HCT116 (cell line): ENCODE data around the gene FAM50A. TPM values are rescaled to one million over a fixed set of nuclear protein-coding genes. Genes with fewer than 3 reads are reported as not detected.

Source experiments
- ATAC-seq: fragments of 200-7000 bp; cut with Tn5 transposase; 2 replicates; pipeline ENCODE4 v1.9.1; 2020; ENCODE audit warnings: mild to moderate bottlenecking, moderate library complexity
- BruUV-seq: library from RNA; stranded (reverse); fragments of 400-500 nt; replicated peaks from 2 replicates; lab custom pipeline; 2021; lab: Mats Ljungman, UMichigan
- CTCF ChIA-PET: fragments of 300-600 bp; sonication (Branson Sonifier 250); formaldehyde crosslinking; loops from one replicate; lab custom pipeline; 2021; ENCODE audit warnings: antibody characterized with exemption; lab: Charles Lee
- POLR2A ChIA-PET: fragments of 300-600, 350-600 bp; sonication (Branson Sonifier 250); formaldehyde crosslinking; loops from one replicate; lab custom pipeline; 2021; ENCODE audit warnings: antibody characterized with exemption; lab: Charles Lee
- RAD21 ChIA-PET, 2 experiments: fragments of 300-600 bp; sonication (Branson Sonifier 250); formaldehyde crosslinking; loops; one replicate each; lab custom pipeline; 2023; ENCODE audit warnings: low total read pairs in 2 of 2; ENCODE audit not compliant: uncharacterized antibody in 2 of 2, unreplicated experiment in 2 of 2, low non-redundant PET in 1 of 2; lab: Charles Lee
- DNase-seq: peaks from one replicate; pipeline ENCODE4 v3.0.0-alpha.2; 2010; ENCODE audit warnings: low read depth, low spot score
- H2AFZ ChIP-seq: fragments of 200-600 bp; shearing (Covaris generic), sonication (generic); 2 replicates; pipeline ENCODE4 v1.6.1; 2017; ENCODE audit warnings: low read depth, mixed run types, mixed read lengths, antibody characterized with exemption, low read length; ENCODE audit not compliant: poor library complexity, severe bottlenecking
- H3K27ac ChIP-seq: 2 replicates; pipeline ENCODE4 v1.5.1; 2012; ENCODE audit warnings: low read depth, low read length
- H3K27me3 ChIP-seq: fragments of 200-600 bp; sonication (generic); 2 replicates; pipeline ENCODE4 v1.6.1; 2016; ENCODE audit warnings: mixed run types, low read length, mixed read lengths; ENCODE audit not compliant: insufficient read depth
- H3K36me3 ChIP-seq, 2 experiments: fragments of 200-500 bp in 1 of 2; fragments of 200-600 bp in 1 of 2; sonication (Bioruptor generic) in 1 of 2; sonication (generic) in 1 of 2; 2 replicates each; pipeline versions ENCODE4 v1.5.1 to v1.6.1; 2014 to 2016; ENCODE audit warnings: low read length in 2 of 2, inconsistent platforms in 1 of 2, mixed read lengths in 1 of 2, mixed run types in 1 of 2; ENCODE audit not compliant: insufficient read depth in 2 of 2, control insufficient read depth in 1 of 2
- H3K4me1 ChIP-seq, 2 experiments: fragments of 200-600 bp in 1 of 2; sonication (generic) in 1 of 2; 2 replicates each; pipeline versions ENCODE4 v1.5.1 to v1.6.1; 2012 to 2017; ENCODE audit warnings: low read length in 2 of 2, inconsistent platforms in 1 of 2, mild to moderate bottlenecking in 1 of 2, mixed read lengths in 1 of 2, mixed run types in 1 of 2, moderate library complexity in 1 of 2; ENCODE audit not compliant: insufficient read depth in 2 of 2, control insufficient read depth in 1 of 2
- H3K4me2 ChIP-seq: fragments of 200-600 bp; sonication (generic); 2 replicates; pipeline ENCODE4 v1.6.1; 2017; ENCODE audit warnings: mixed run types, low read length, mixed read lengths
- H3K4me3 ChIP-seq, 2 experiments: fragments of 200-600 bp in 1 of 2; sonication (generic) in 1 of 2; replicated peaks in 1 of 2; 2 replicates each; pipeline ENCODE4 v1.5.1; 2011 to 2016; ENCODE audit warnings: low read length in 2 of 2, control low read depth in 1 of 2, low read depth in 1 of 2, mild to moderate bottlenecking in 1 of 2, mixed read lengths in 1 of 2, mixed run types in 1 of 2
- H3K79me2 ChIP-seq: fragments of 200-600 bp; sonication (generic); 2 replicates; pipeline ENCODE4 v1.6.1; 2017; ENCODE audit warnings: mild to moderate bottlenecking, mixed run types, low read length, moderate library complexity, mixed read lengths; ENCODE audit not compliant: insufficient read depth
- H3K9ac ChIP-seq: fragments of 200-600 bp; sonication (generic); 2 replicates; pipeline ENCODE4 v1.6.1; 2016; ENCODE audit warnings: low read length, mixed read lengths
- H3K9me2 ChIP-seq: fragments of 200-600 bp; sonication (generic), shearing (Covaris generic); 2 replicates; pipeline ENCODE4 v1.6.1; 2017; ENCODE audit warnings: mixed run types, mild to moderate bottlenecking, moderate library complexity; ENCODE audit not compliant: insufficient read depth
- H3K9me3 ChIP-seq, 2 experiments: fragments of 200-500 bp in 1 of 2; fragments of 200-600 bp in 1 of 2; sonication (Bioruptor generic) in 1 of 2; sonication (generic) in 1 of 2; 2 replicates each; pipeline ENCODE4 v1.6.1; 2014 to 2017; ENCODE audit warnings: low read length in 2 of 2, mixed read lengths in 2 of 2, inconsistent platforms in 1 of 2, low read depth in 1 of 2, mild to moderate bottlenecking in 1 of 2, mixed run types in 1 of 2, moderate library complexity in 1 of 2; ENCODE audit not compliant: control insufficient read depth in 1 of 2, insufficient read depth in 1 of 2
- H4K20me1 ChIP-seq: fragments of 200-600 bp; sonication (generic), shearing (Covaris generic); 2 replicates; pipeline ENCODE4 v1.6.1; 2017; ENCODE audit warnings: mixed run types, mild to moderate bottlenecking, moderate library complexity; ENCODE audit not compliant: insufficient read depth
- ATF3 ChIP-seq: IDR thresholded peaks from 2 replicates; pipeline ENCODE4 v1.6.1; 2012
- CBX3 ChIP-seq: IDR thresholded peaks from 2 replicates; pipeline ENCODE4 v1.6.1; 2012; ENCODE audit warnings: low read depth
- CEBPB ChIP-seq: IDR thresholded peaks from 2 replicates; pipeline ENCODE4 v1.6.1; 2012; ENCODE audit warnings: low read depth
- CTCF ChIP-seq, 3 experiments: fragments of 200-600 bp in 1 of 3; sonication (generic) in 1 of 3; IDR thresholded peaks in 2 of 3; conservative IDR thresholded peaks in 1 of 3; 2 replicates each; pipeline ENCODE4 v1.5.1; 2012 to 2017; ENCODE audit warnings: low read depth in 2 of 3, low read length in 2 of 3, antibody characterized with exemption in 1 of 3, borderline replicate concordance in 1 of 3, control low read depth in 1 of 3, mild to moderate bottlenecking in 1 of 3, mixed read lengths in 1 of 3, mixed run types in 1 of 3, moderate library complexity in 1 of 3; ENCODE audit not compliant: insufficient read depth in 1 of 3
- EGR1 ChIP-seq: IDR thresholded peaks from 2 replicates; pipeline ENCODE4 v1.6.1; 2012; ENCODE audit warnings: low read depth
- EZH2 ChIP-seq: fragments of 200-600 bp; sonication (generic); IDR thresholded peaks from 2 replicates; pipeline ENCODE4 v1.6.1; 2017; ENCODE audit warnings: antibody characterized with exemption, mixed run types
- EZH2phosphoT487 ChIP-seq: fragments of 200-600 bp; IDR thresholded peaks from 2 replicates; pipeline ENCODE4 v1.6.1; 2018; ENCODE audit warnings: antibody characterized with exemption, borderline replicate concordance
- POLR2A ChIP-seq: IDR thresholded peaks from 2 replicates; pipeline ENCODE4 v1.7.0; 2011; ENCODE audit warnings: borderline replicate concordance; ENCODE audit not compliant: insufficient read depth, insufficient read length; ENCODE audit errors: extremely low read depth
- POLR2AphosphoS5 ChIP-seq: IDR thresholded peaks from 2 replicates; pipeline ENCODE4 v1.6.1; 2011; ENCODE audit warnings: mild to moderate bottlenecking, low read depth, low read length, moderate library complexity
- RAD21 ChIP-seq: IDR thresholded peaks from 2 replicates; pipeline ENCODE4 v1.6.1; 2012; ENCODE audit warnings: low read depth, mild to moderate bottlenecking
- SIN3A ChIP-seq: IDR thresholded peaks from 2 replicates; pipeline ENCODE4 v1.6.1; 2012; ENCODE audit warnings: low read depth
- SP1 ChIP-seq: IDR thresholded peaks from 2 replicates; pipeline ENCODE4 v1.6.1; 2012; ENCODE audit warnings: low read depth
- SRF ChIP-seq: IDR thresholded peaks from 2 replicates; pipeline ENCODE4 v1.6.1; 2012; ENCODE audit warnings: low read depth
- TCF7L2 ChIP-seq: IDR thresholded peaks from 2 replicates; pipeline ENCODE4 v1.7.0; 2011; ENCODE audit warnings: borderline replicate concordance, inconsistent platforms; ENCODE audit not compliant: insufficient read depth, insufficient read length; ENCODE audit errors: extremely low read depth
- ZBTB33 ChIP-seq: IDR thresholded peaks from 2 replicates; pipeline ENCODE4 v1.6.1; 2011; ENCODE audit warnings: mild to moderate bottlenecking, low read length, moderate library complexity; ENCODE audit not compliant: insufficient replicate concordance; ENCODE audit errors: extremely low read depth
- ZFX ChIP-seq: fragments of 450-650 bp; IDR thresholded peaks from 2 replicates; pipeline ENCODE4 v1.6.1; 2017
- ZNF274 ChIP-seq: fragments of 200-500 bp; sonication (Bioruptor generic); IDR thresholded peaks from 2 replicates; pipeline ENCODE4 v1.6.1; 2014; ENCODE audit warnings: mild to moderate bottlenecking, low read depth, low read length, inconsistent platforms
- intact Hi-C: fragments of 100-400 bp; cut with micrococcal nuclease; formaldehyde crosslinking; loops from 2 replicates; pipeline ENCODE4 v1.10.0; 2022
- total RNA-seq: library from RNA; stranded (reverse); gene quantifications from one replicate; pipeline ENCODE4 v1.2.1, GENCODE V29; 2021; ENCODE audit not compliant: unreplicated experiment

FAM50A gene
- total RNA-seq, 1 experiment from 2014 or later: 46.5 TPM

GRCh38 chrX:154429711-154430110 is 14.2 kb upstream of the FAM50A start (continued):
- TF ChIP-seq POLR2A (no peak), CTCF (IDR thresholded peaks at IDR 0.05 in 2 of 3, conservative IDR thresholded peaks at IDR 0.05 in 1 of 3; ENCODE audit: borderline replicate concordance in 1 of 3, insufficient read depth in 1 of 3, low read depth in 2 of 3, low read length in 2 of 3) (no peak), ZBTB33 (no peak), EZH2phosphoT487 (no peak), ZNF274 (no peak), SRF (no peak)

- H3K9me3 ChIP-seq: no peaks in the 10 kb centered on the region
- H3K4me3 ChIP-seq: no peak overlapping the region
- H3K27ac ChIP-seq: no peak overlapping the region
- H3K27me3 ChIP-seq: no peaks in the 10 kb centered on the region
- H3K9ac ChIP-seq: no peak overlapping the region
- POLR2A ChIA-PET: no interaction called here
- no peak overlapping the region for H3K4me2 ChIP-seq
- ATAC-seq (no peak), DNase-seq (no peak)
- H2AFZ ChIP-seq: no peak overlapping the region
- H3K79me2 ChIP-seq: peaks cover 7% of the 10 kb centered on the region; the same call in 1 of the 2 replicates
- CTCF ChIA-PET: no interaction called here
- RAD21 ChIA-PET: no interaction called here
- H4K20me1 ChIP-seq: no peaks in the 10 kb centered on the region
- no TSS peak for BruUV-seq
- intact Hi-C loops: no loop called here
- H3K9me2 ChIP-seq: no peaks in the 10 kb centered on the region
- H3K4me1 ChIP-seq: peaks cover 0 to 17% of the 10 kb centered on the region in 2 experiments; a peak in 2 of 4 replicates
- no peaks in the 10 kb centered on the region for H3K36me3 ChIP-seq
- TF ChIP-seq POLR2AphosphoS5: no peak
- TF ChIP-seq TCF7L2: no peak
- TF ChIP-seq EZH2: no peak
- no peak for TF ChIP-seq ATF3
- TF ChIP-seq CEBPB: no peak
- TF ChIP-seq RAD21: no peak
- TF ChIP-seq SP1: no peak
- TF ChIP-seq ZFX: no peak
- no peak for TF ChIP-seq ZBTB33
- no peak for TF ChIP-seq EGR1
- TF ChIP-seq SIN3A: no peak
- TF ChIP-seq CBX3: no peak
Observed at GRCh38 chrX:154430479-154430878, 13.5 kb upstream of the FAM50A start.
